HUES64 (cell line): ENCODE results near the gene KEL.

Experiments used
- H3K27ac ChIP-seq: 2 replicates; pipeline ENCODE4 v1.7.0; 2013; ENCODE audit warnings: low read depth, low read length, inconsistent platforms
- H3K27me3 ChIP-seq: 2 replicates; pipeline ENCODE4 v1.6.1; 2013; ENCODE audit warnings: mild to moderate bottlenecking, low read length; ENCODE audit not compliant: insufficient read depth
- H3K36me3 ChIP-seq: 2 replicates; pipeline ENCODE4 v1.6.1; 2013; ENCODE audit warnings: mild to moderate bottlenecking, low read length; ENCODE audit not compliant: insufficient read depth
- H3K4me1 ChIP-seq: 2 replicates; pipeline ENCODE4 v1.6.1; 2013; ENCODE audit warnings: mild to moderate bottlenecking, low read length, moderate library complexity; ENCODE audit not compliant: insufficient read depth
- H3K4me3 ChIP-seq: 2 replicates; pipeline ENCODE4 v1.5.1; 2013; ENCODE audit warnings: mild to moderate bottlenecking, low read length, moderate library complexity
- H3K9ac ChIP-seq: 2 replicates; pipeline ENCODE4 v1.6.1; 2013; ENCODE audit warnings: mild to moderate bottlenecking, low read depth, low read length
- H3K9me3 ChIP-seq: 2 replicates; pipeline ENCODE4 v1.6.1; 2013; ENCODE audit warnings: low read depth, low read length; ENCODE audit not compliant: insufficient read depth
- WGBS: fragments of 150-250, 120-280 bp; methylation state at CpG from one replicate; pipeline ENCODE4 v1.1.7; 2013; ENCODE audit warnings: missing lambda C conversion rate; 5-methylcytosine and 5-hydroxymethylcytosine counted together

The KEL gene

GRCh38 chr7:142898377-142899170 is 63.6 kb downstream of the KEL start:
- peaks cover 7% of the 10 kb centered on the region; the same call in 1 of the 2 replicates for H3K4me1 ChIP-seq
- WGBS = 95% methylated on average over 3 of the region's 3 CpGs
- no peak overlapping the region for H3K27ac ChIP-seq
- H3K36me3 ChIP-seq = no peaks in the 10 kb centered on the region
- H3K4me3 ChIP-seq = no peak overlapping the region
- H3K9ac ChIP-seq = no peak overlapping the region
- H3K27me3 ChIP-seq = no peaks in the 10 kb centered on the region
- H3K9me3 ChIP-seq = 0 out of 2 replicates have a peak, but pooled peaks cover under 1% of the 10 kb centered on the region

GRCh38 chr7:142897691-142898090 is 64.5 kb downstream of the KEL start:
- no peak overlapping the region for H3K9ac ChIP-seq
- H3K4me1 ChIP-seq = peaks cover 7% of the 10 kb centered on the region; the same call in 1 of the 2 replicates
- no peaks in the 10 kb centered on the region for H3K9me3 ChIP-seq
- WGBS = 93% methylated on average over 7 of the region's 7 CpGs
- H3K27ac ChIP-seq = no peak overlapping the region
- no peak overlapping the region for H3K4me3 ChIP-seq
- no peaks in the 10 kb centered on the region for H3K27me3 ChIP-seq
- H3K36me3 ChIP-seq = no peaks in the 10 kb centered on the region

GRCh38 chr7:142896741-142897379 is 65.3 kb downstream of the KEL start:
- H3K4me1 ChIP-seq = peaks cover 7% of the 10 kb centered on the region; the same call in 1 of the 2 replicates
- no peak overlapping the region for H3K4me3 ChIP-seq
- H3K36me3 ChIP-seq = no peaks in the 10 kb centered on the region
- WGBS = 100% methylated on average over 1 of the region's 3 CpGs
- no peak overlapping the region for H3K27ac ChIP-seq
- no peaks in the 10 kb centered on the region for H3K9me3 ChIP-seq
- no peaks in the 10 kb centered on the region for H3K27me3 ChIP-seq
- no peak overlapping the region for H3K9ac ChIP-seq

GRCh38 chr7:142896151-142896550 is 66.0 kb downstream of the KEL start:
- Histone ChIP-seq H3K4me1 (peaks cover 7% of the 10 kb centered on the region; the same call in 1 of the 2 replicates), H3K9me3 (no peaks in the 10 kb centered on the region), H3K4me3 (no peak overlapping the region), H3K27ac (no peak overlapping the region), H3K9ac (no peak overlapping the region), H3K36me3 (no peaks in the 10 kb centered on the region), H3K27me3 (no peaks in the 10 kb centered on the region)
- WGBS = 97% methylated on average over 3 of the region's 3 CpGs

- no peak overlapping the region for H3K4me3 ChIP-seq
- H3K27me3 ChIP-seq = no peaks in the 10 kb centered on the region
- no peak overlapping the region for H3K9ac ChIP-seq
- H3K27ac ChIP-seq = no peak overlapping the region
- H3K4me1 ChIP-seq = peaks cover 7% of the 10 kb centered on the region; the same call in 1 of the 2 replicates
- H3K9me3 ChIP-seq = no peaks in the 10 kb centered on the region
- H3K36me3 ChIP-seq = no peaks in the 10 kb centered on the region
- WGBS = 93% methylated on average over 6 of the region's 6 CpGs
Measured at GRCh38 chr7:142894985-142895593, 67.1 kb downstream of the KEL start.

GRCh38 chr7:142894112-142894984 is 67.8 kb downstream of the KEL start:
- H3K4me1 ChIP-seq = peaks cover 7% of the 10 kb centered on the region; the same call in 1 of the 2 replicates
- 88% methylated on average over 12 of the region's 12 CpGs for WGBS
- no peak overlapping the region for H3K27ac ChIP-seq
- no peak overlapping the region for H3K9ac ChIP-seq
- H3K4me3 ChIP-seq = no peak overlapping the region
- H3K27me3 ChIP-seq = no peaks in the 10 kb centered on the region
- no peaks in the 10 kb centered on the region for H3K36me3 ChIP-seq
- no peaks in the 10 kb centered on the region for H3K9me3 ChIP-seq

GRCh38 chr7:142892951-142893350 is 69.2 kb downstream of the KEL start:
- Histone ChIP-seq H3K9me3 (no peaks in the 10 kb centered on the region), H3K27ac (no peak overlapping the region), H3K4me1 (no peaks in the 10 kb centered on the region), H3K36me3 (no peaks in the 10 kb centered on the region), H3K27me3 (no peaks in the 10 kb centered on the region), H3K4me3 (no peak overlapping the region), H3K9ac (no peak overlapping the region)
- WGBS = 94% methylated on average over 5 of the region's 5 CpGs

- 87% methylated on average over 10 of the region's 10 CpGs for WGBS
- H3K4me1 ChIP-seq = no peaks in the 10 kb centered on the region
- no peaks in the 10 kb centered on the region for H3K27me3 ChIP-seq
- no peaks in the 10 kb centered on the region for H3K9me3 ChIP-seq
- no peaks in the 10 kb centered on the region for H3K36me3 ChIP-seq
- H3K9ac ChIP-seq = no peak overlapping the region
- H3K27ac ChIP-seq = no peak overlapping the region
- no peak overlapping the region for H3K4me3 ChIP-seq
Measured at GRCh38 chr7:142891490-142892082, 70.6 kb downstream of the KEL start.
